Measurements from ENCODE around the gene L3MBTL4.

The L3MBTL4 gene

GRCh38 chr18:5939801-5940667 is 474.7 kb downstream of the L3MBTL4 start:
- no peaks in the 10 kb centered on the region for H3K27me3 ChIP-seq (ENCODE audit: insufficient read depth, low read length)
- H3K36me3 ChIP-seq (ENCODE audit: insufficient read depth, low read length), result no peaks in the 10 kb centered on the region
- no peak overlapping the region for H3K4me3 ChIP-seq (ENCODE audit: low read length)
- H2AFZ ChIP-seq (ENCODE audit: low read depth, low read length), result no peak overlapping the region
- H3K4me1 ChIP-seq (ENCODE audit: insufficient read depth, low read length), result peaks cover 31% of the 10 kb centered on the region
- H3K9me3 ChIP-seq (ENCODE audit: low read length), result no peaks in the 10 kb centered on the region

- Histone ChIP-seq H3K9me3 (ENCODE audit: low read length) (no peaks in the 10 kb centered on the region), H3K36me3 (ENCODE audit: insufficient read depth, low read length) (no peaks in the 10 kb centered on the region), H3K4me3 (ENCODE audit: low read length) (no peak overlapping the region), H2AFZ (ENCODE audit: low read depth, low read length) (no peak overlapping the region), H3K4me1 (ENCODE audit: insufficient read depth, low read length) (peaks cover 31% of the 10 kb centered on the region), H3K27me3 (ENCODE audit: insufficient read depth, low read length) (no peaks in the 10 kb centered on the region)
These were observed 476.9 kb downstream of the L3MBTL4 start for GRCh38 chr18:5937795-5938194.

GRCh38 chr18:5937121-5937520 is 477.6 kb downstream of the L3MBTL4 start:
- H2AFZ ChIP-seq (ENCODE audit: low read depth, low read length), result no peak overlapping the region
- H3K4me1 ChIP-seq (ENCODE audit: insufficient read depth, low read length), result peaks cover 27% of the 10 kb centered on the region
- H3K36me3 ChIP-seq (ENCODE audit: insufficient read depth, low read length), result no peaks in the 10 kb centered on the region
- no peaks in the 10 kb centered on the region for H3K27me3 ChIP-seq (ENCODE audit: insufficient read depth, low read length)
- no peak overlapping the region for H3K4me3 ChIP-seq (ENCODE audit: low read length)
- H3K9me3 ChIP-seq (ENCODE audit: low read length), result no peaks in the 10 kb centered on the region

GRCh38 chr18:5930789-5931188 is 483.9 kb downstream of the L3MBTL4 start:
- H3K27me3 ChIP-seq (ENCODE audit: insufficient read depth, low read length), result no peaks in the 10 kb centered on the region
- H3K9me3 ChIP-seq (ENCODE audit: low read length), result no peaks in the 10 kb centered on the region
- no peak overlapping the region for H2AFZ ChIP-seq (ENCODE audit: low read depth, low read length)
- H3K4me1 ChIP-seq (ENCODE audit: insufficient read depth, low read length), result no peaks in the 10 kb centered on the region
- H3K4me3 ChIP-seq (ENCODE audit: low read length), result no peak overlapping the region
- no peaks in the 10 kb centered on the region for H3K36me3 ChIP-seq (ENCODE audit: insufficient read depth, low read length)

GRCh38 chr18:5918205-5918858 is 496.4 kb downstream of the L3MBTL4 start:
- H2AFZ ChIP-seq (ENCODE audit: low read depth, low read length), result no peak overlapping the region
- H3K4me1 ChIP-seq (ENCODE audit: insufficient read depth, low read length), result no peaks in the 10 kb centered on the region
- peaks cover 4% of the 10 kb centered on the region for H3K36me3 ChIP-seq (ENCODE audit: insufficient read depth, low read length)
- no peaks in the 10 kb centered on the region for H3K9me3 ChIP-seq (ENCODE audit: low read length)
- no peak overlapping the region for H3K4me3 ChIP-seq (ENCODE audit: low read length)
- no peaks in the 10 kb centered on the region for H3K27me3 ChIP-seq (ENCODE audit: insufficient read depth, low read length)

- H2AFZ ChIP-seq (ENCODE audit: low read depth, low read length), result no peak overlapping the region
- no peaks in the 10 kb centered on the region for H3K9me3 ChIP-seq (ENCODE audit: low read length)
- H3K27me3 ChIP-seq (ENCODE audit: insufficient read depth, low read length), result no peaks in the 10 kb centered on the region
- peaks cover 15% of the 10 kb centered on the region for H3K36me3 ChIP-seq (ENCODE audit: insufficient read depth, low read length)
- H3K4me3 ChIP-seq (ENCODE audit: low read length), result no peak overlapping the region
- H3K4me1 ChIP-seq (ENCODE audit: insufficient read depth, low read length), result no peaks in the 10 kb centered on the region
These were observed 499.8 kb downstream of the L3MBTL4 start for GRCh38 chr18:5914951-5915350.

- Histone ChIP-seq H3K4me1 (ENCODE audit: insufficient read depth, low read length) (peaks cover 1% of the 10 kb centered on the region), H3K9me3 (ENCODE audit: low read length) (no peaks in the 10 kb centered on the region), H2AFZ (ENCODE audit: low read depth, low read length) (no peak overlapping the region), H3K36me3 (ENCODE audit: insufficient read depth, low read length) (peaks cover 15% of the 10 kb centered on the region), H3K4me3 (ENCODE audit: low read length) (no peak overlapping the region), H3K27me3 (ENCODE audit: insufficient read depth, low read length) (no peaks in the 10 kb centered on the region)
These were observed 500.7 kb downstream of the L3MBTL4 start for GRCh38 chr18:5914016-5914415.

GRCh38 chr18:5912566-5912965 is 502.1 kb downstream of the L3MBTL4 start:
- H3K4me1 ChIP-seq (ENCODE audit: insufficient read depth, low read length), result peaks cover 5% of the 10 kb centered on the region
- no peak overlapping the region for H3K4me3 ChIP-seq (ENCODE audit: low read length)
- H2AFZ ChIP-seq (ENCODE audit: low read depth, low read length), result no peak overlapping the region

GRCh38 chr18:5909125-5909524 is 505.6 kb downstream of the L3MBTL4 start:
- Histone ChIP-seq H3K4me1 (ENCODE audit: insufficient read depth, low read length) (peaks cover 5% of the 10 kb centered on the region), H3K27me3 (ENCODE audit: insufficient read depth, low read length) (no peaks in the 10 kb centered on the region), H3K4me3 (ENCODE audit: low read length) (no peak overlapping the region), H3K9me3 (ENCODE audit: low read length) (no peaks in the 10 kb centered on the region), H3K36me3 (ENCODE audit: insufficient read depth, low read length) (peaks cover 13% of the 10 kb centered on the region), H2AFZ (ENCODE audit: low read depth, low read length) (no peak overlapping the region)

More at GRCh38 chr18:5912566-5912965, 502.1 kb downstream of the L3MBTL4 start:
- H3K36me3 ChIP-seq (ENCODE audit: insufficient read depth, low read length), result peaks cover 15% of the 10 kb centered on the region
- no peaks in the 10 kb centered on the region for H3K27me3 ChIP-seq (ENCODE audit: insufficient read depth, low read length)
- no peaks in the 10 kb centered on the region for H3K9me3 ChIP-seq (ENCODE audit: low read length)

Data from neuron (in vitro differentiated cells).